ENCODE data around the gene TEAD3.
A peak's percentile ranks its signal among the peaks of the same experiment; 100 is the strongest.

The TEAD3 gene

DNA sequence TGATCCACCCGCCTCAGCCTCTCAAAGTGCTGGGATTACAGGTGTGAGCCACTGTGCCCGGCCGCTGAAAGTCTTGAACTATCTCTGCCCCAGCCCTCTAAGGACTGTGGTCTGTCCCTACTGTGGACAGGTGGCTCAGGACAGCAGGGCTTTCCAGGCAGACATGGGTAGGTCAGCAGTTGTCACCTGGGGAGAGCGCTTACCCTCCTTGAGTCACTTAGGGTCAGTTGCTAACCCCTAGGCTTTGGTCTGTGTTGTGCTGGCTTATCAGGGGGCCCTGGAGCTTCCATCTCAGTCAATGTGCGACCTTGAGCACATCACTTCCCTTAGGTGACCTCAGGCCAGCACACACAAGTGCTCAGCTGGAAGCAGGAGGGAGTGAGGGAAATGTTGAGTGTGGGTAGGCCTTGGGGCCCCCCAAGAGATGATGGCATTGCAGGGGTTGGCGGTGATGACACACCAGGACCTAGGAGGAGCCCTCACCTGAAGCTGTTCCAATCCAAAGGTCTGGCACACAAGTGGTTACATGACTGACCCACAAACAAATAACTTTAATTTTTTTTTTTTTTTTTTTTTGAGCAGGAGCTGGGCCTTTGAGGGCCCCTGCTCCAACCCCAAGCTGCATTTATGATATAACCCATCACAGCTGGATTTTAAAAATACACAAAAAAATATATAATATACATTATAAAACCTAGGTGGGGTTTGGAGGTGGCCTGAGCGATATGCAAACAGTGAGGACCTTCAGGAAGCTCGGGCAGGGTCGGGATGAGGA lies 23.6 kb downstream of the TEAD3 start:
- H3K9ac ChIP-seq, result no peak overlapping the region
- H2AFZ ChIP-seq, result no peak overlapping the region
- no peaks in the 10 kb centered on the region for H3K27me3 ChIP-seq (ENCODE audit: control insufficient read depth, insufficient read depth, low read length)
- H3K4me1 ChIP-seq, result peaks cover 9% of the 10 kb centered on the region
- H3K4me2 ChIP-seq (ENCODE audit: low read length), result no peak overlapping the region
- H3K36me3 ChIP-seq (ENCODE audit: control insufficient read depth, insufficient read depth, low read length), result no peaks in the 10 kb centered on the region
- H3K9me3 ChIP-seq (ENCODE audit: control insufficient read depth, low read length), result no peaks in the 10 kb centered on the region
- no peaks in the 10 kb centered on the region for H3K79me2 ChIP-seq
- H3K27ac ChIP-seq, result no peak overlapping the region
- H3K4me3 ChIP-seq (ENCODE audit: low read depth, low read length), result no peak overlapping the region
- TF ChIP-seq, protein P1, sequence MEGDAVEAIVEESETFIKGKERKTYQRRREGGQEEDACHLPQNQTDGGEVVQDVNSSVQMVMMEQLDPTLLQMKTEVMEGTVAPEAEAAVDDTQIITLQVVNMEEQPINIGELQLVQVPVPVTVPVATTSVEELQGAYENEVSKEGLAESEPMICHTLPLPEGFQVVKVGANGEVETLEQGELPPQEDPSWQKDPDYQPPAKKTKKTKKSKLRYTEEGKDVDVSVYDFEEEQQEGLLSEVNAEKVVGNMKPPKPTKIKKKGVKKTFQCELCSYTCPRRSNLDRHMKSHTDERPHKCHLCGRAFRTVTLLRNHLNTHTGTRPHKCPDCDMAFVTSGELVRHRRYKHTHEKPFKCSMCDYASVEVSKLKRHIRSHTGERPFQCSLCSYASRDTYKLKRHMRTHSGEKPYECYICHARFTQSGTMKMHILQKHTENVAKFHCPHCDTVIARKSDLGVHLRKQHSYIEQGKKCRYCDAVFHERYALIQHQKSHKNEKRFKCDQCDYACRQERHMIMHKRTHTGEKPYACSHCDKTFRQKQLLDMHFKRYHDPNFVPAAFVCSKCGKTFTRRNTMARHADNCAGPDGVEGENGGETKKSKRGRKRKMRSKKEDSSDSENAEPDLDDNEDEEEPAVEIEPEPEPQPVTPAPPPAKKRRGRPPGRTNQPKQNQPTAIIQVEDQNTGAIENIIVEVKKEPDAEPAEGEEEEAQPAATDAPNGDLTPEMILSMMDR (IDR thresholded peaks at IDR 0.05), result no peak

DNA sequence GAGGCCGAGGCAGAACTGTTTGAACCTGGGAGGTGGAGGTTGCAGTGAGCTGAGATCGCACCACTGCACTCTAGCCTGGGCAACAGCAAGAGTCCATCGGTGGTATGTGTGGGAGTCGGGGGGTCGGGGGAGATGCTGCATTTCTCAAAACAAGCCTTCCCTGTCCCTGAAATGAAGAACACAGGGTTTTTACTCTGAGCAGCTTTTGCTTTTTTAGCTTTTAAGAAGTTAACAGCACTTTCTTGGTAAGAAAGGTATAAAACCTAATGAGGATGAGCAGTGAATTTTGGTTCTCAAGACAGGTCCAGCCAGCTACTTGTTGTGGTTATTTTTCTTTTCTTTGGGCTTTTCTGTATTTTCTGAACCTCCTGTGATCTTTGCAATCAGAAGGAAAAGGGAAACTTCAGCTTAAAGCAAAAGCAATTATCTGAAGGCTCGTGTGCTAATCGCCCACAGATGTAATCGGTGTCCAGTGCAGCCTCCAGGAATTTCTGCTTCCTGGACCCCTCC lies 25.0 kb downstream of the TEAD3 start:
- Histone ChIP-seq H3K36me3 (ENCODE audit: control insufficient read depth, insufficient read depth, low read length) (no peaks in the 10 kb centered on the region), H3K9me3 (ENCODE audit: control insufficient read depth, low read length) (no peaks in the 10 kb centered on the region), H3K27ac (no peak overlapping the region), H3K79me2 (no peaks in the 10 kb centered on the region), H3K27me3 (ENCODE audit: control insufficient read depth, insufficient read depth, low read length) (no peaks in the 10 kb centered on the region), H3K4me2 (ENCODE audit: low read length) (no peak overlapping the region), H3K9ac (no peak overlapping the region), H3K4me1 (peaks cover 15% of the 10 kb centered on the region), H3K4me3 (ENCODE audit: low read depth, low read length) (no peak overlapping the region), H2AFZ (no peak overlapping the region)
- TF ChIP-seq, protein P1 (IDR thresholded peaks at IDR 0.05), result no peak

DNA sequence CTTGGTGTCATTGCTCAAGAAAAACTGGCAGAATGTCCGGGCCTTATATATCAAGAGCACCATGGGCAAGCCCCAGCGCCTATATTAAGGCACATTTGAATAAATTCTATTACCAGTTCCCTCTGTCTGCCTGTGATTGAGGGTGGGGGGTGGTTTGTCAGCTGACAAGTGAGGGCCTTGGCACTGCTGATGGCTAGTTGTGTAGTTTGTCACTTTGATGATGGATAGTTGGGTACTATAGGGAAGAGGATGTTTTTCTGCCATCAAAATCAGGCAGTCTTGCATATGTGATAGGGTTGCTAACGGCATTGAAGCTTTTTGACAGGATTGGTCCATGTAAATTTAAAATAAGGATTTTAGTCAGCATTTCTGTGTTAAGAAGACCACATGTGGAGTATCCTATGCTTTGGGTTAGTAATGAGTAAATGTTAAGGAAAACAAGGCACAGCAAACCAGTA lies 26.2 kb downstream of the TEAD3 start:
- Histone ChIP-seq H3K4me2 (ENCODE audit: low read length) (no peak overlapping the region), H3K27me3 (ENCODE audit: control insufficient read depth, insufficient read depth, low read length) (no peaks in the 10 kb centered on the region), H3K4me3 (ENCODE audit: low read depth, low read length) (no peak overlapping the region), H3K4me1 (peaks cover 15% of the 10 kb centered on the region), H3K79me2 (no peaks in the 10 kb centered on the region), H3K9me3 (ENCODE audit: control insufficient read depth, low read length) (no peaks in the 10 kb centered on the region), H2AFZ (no peak overlapping the region), H3K9ac (no peak overlapping the region), H3K27ac (no peak overlapping the region), H3K36me3 (ENCODE audit: control insufficient read depth, insufficient read depth, low read length) (no peaks in the 10 kb centered on the region)
- TF ChIP-seq, protein P1 (IDR thresholded peaks at IDR 0.05), result no peak

DNA sequence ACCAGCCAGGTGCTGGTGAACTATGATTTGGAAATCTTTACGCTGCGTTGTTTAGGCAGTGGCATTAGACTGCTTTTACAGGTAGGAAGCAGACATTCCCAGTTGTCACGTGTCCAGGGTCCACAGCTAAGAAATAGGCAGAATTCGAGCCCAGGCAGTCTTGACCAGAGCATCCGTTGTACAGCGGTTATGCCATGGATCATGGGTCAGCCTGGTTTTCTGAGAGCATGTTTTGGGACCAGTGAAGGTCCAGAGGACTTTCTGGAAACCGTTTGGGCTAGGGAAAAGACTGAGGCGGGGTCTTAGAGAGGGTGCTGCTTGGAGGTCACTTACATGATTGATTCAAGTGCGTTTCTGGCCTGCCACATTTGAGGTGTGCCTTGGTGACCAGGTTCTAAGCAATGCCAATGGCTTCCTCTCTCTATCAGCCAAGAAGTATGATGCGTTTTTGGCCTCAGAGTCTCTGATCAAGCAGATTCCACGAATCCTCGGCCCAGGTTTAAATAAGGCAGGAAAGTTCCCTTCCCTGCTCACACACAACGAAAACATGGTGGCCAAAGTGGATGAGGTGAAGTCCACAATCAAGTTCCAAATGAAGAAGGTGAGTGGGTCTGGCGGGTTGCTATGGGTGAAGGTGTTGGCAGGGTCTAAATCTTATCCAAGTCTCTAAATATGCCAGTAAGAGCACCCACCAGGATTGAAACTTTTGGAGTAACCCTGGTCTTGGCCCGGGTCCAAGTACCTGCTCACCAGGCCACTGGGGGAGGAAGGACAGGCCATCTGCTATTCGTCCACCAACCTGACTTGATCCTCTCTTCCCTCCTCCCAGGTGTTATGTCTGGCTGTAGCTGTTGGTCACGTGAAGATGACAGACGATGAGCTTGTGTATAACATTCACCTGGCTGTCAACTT lies 26.9 kb downstream of the TEAD3 start:
- H3K79me2 ChIP-seq, result no peaks in the 10 kb centered on the region
- no peak overlapping the region for H3K27ac ChIP-seq
- no peaks in the 10 kb centered on the region for H3K36me3 ChIP-seq (ENCODE audit: control insufficient read depth, insufficient read depth, low read length)
- H3K9ac ChIP-seq, result no peak overlapping the region
- H3K27me3 ChIP-seq (ENCODE audit: control insufficient read depth, insufficient read depth, low read length), result no peaks in the 10 kb centered on the region
- peak overlapping the region; percentile 98 for H3K4me2 ChIP-seq (ENCODE audit: low read length)
- H3K9me3 ChIP-seq (ENCODE audit: control insufficient read depth, low read length), result no peaks in the 10 kb centered on the region
- peak overlapping the region; percentile 97 for H3K4me3 ChIP-seq (ENCODE audit: low read depth, low read length)
- H3K4me1 ChIP-seq, result peaks cover 15% of the 10 kb centered on the region
- TF ChIP-seq, protein P1 (IDR thresholded peaks at IDR 0.05), result no peak
- no peak overlapping the region for H2AFZ ChIP-seq
